Glomerular endothelial cell (primary cell): ENCODE data around the gene ATXN1L. TPM values are rescaled to one million over a fixed set of nuclear protein-coding genes. Genes with fewer than 3 reads are reported as not detected.
A peak's percentile ranks its signal among the peaks of the same experiment; 100 is the strongest.
"Not testable (repeated sequence)": the region's sequence is repeated elsewhere in the genome, so short reads cannot be mapped to it uniquely, and the experiment has no call there.

Source experiments
- DNase-seq: peaks from one replicate; pipeline ENCODE4 v3.0.0-alpha.2; 2011; ENCODE audit warnings: low read depth, low spot score; ENCODE audit errors: extremely low read depth
- total RNA-seq: library from RNA; depleted of rRNA; stranded (reverse); fragments of >200 nt; gene quantifications from 2 replicates; pipeline ENCODE4 v1.2.3, GENCODE V29; 2015

Gene ATXN1L
- total RNA-seq, 1 donor from 2014 or later, result 26.1 TPM

GRCh38 chr16:71885261-71885650, 39.5 kb downstream of the ATXN1L start:
- DNase-seq, result no peak

GRCh38 chr16:71889147-71889546, 43.4 kb downstream of the ATXN1L start:
- no peak for DNase-seq

- DNase-seq, result no peak
Observed at GRCh38 chr16:71893888-71894228, 48.1 kb downstream of the ATXN1L start.

GRCh38 chr16:71894229-71894920, 48.6 kb downstream of the ATXN1L start:
- no peak for DNase-seq

GRCh38 chr16:71894921-71895678, 49.3 kb downstream of the ATXN1L start, which contains the start of gene IST1:
Gene IST1 (plus strand): TSS chr16:71895531. CDS start chr16:71915641, 20,110 bp downstream.
- DNase-seq, result peak; percentile 68

GRCh38 chr16:71895679-71896365, 50.0 kb downstream of the ATXN1L start:
- DNase-seq, result no peak

- no peak for DNase-seq
Observed at GRCh38 chr16:71896764-71897368, 51.1 kb downstream of the ATXN1L start.

GRCh38 chr16:71899171-71899570, 53.4 kb downstream of the ATXN1L start:
- no peak for DNase-seq

GRCh38 chr16:71902656-71903365, 57.0 kb downstream of the ATXN1L start:
- no peak for DNase-seq

GRCh38 chr16:71903608-71904007, 57.8 kb downstream of the ATXN1L start:
- no peak for DNase-seq

- no peak for DNase-seq
Observed at GRCh38 chr16:71904239-71904638, 58.5 kb downstream of the ATXN1L start.

- DNase-seq, result not testable (repeated sequence)
Observed at GRCh38 chr16:71905765-71906164, 60.0 kb downstream of the ATXN1L start.

Other genes starting within 250 kb of the ATXN1L start
- 0.12 TPM in 1 of 2 replicates, not detected in the other for gene MARVELD3, start 219.8 kb upstream of the ATXN1L start, total RNA-seq
- 6.1 and 8.3 TPM in 2 replicates for gene PHLPP2, start 121.3 kb upstream of the ATXN1L start, total RNA-seq
- gene AP1G1, start 37.1 kb upstream of the ATXN1L start, total RNA-seq, result 51.9 and 75.7 TPM in 2 replicates
- 3.5 and 9.0 TPM in 2 replicates for gene ZNF821, start 38.2 kb downstream of the ATXN1L start, total RNA-seq
- gene IST1, start 49.6 kb downstream of the ATXN1L start, total RNA-seq, result 173 and 192 TPM in 2 replicates
- gene PKD1L3, start 154.4 kb downstream of the ATXN1L start, total RNA-seq, result not detected in 2 replicates
- gene DHODH, start 162.8 kb downstream of the ATXN1L start, total RNA-seq, result 2.7 and 3.6 TPM in 2 replicates
- not detected in 2 replicates for gene HP, start 208.5 kb downstream of the ATXN1L start, total RNA-seq
- gene HPR, start 217.2 kb downstream of the ATXN1L start, total RNA-seq, result not detected in 2 replicates
- gene TXNL4B, start 247.6 kb downstream of the ATXN1L start, total RNA-seq, result 6.0 and 6.2 TPM in 2 replicates
- 44.7 and 52.7 TPM in 2 replicates for gene DHX38, start 247.9 kb downstream of the ATXN1L start, total RNA-seq